Subcutaneous abdominal adipose tissue (tissue), 5 donors: ENCODE results near the gene PI4K2B.
"Not testable (repeated sequence)": the region's sequence is repeated elsewhere in the genome, so short reads cannot be mapped to it uniquely, and the experiment has no call there.

Experiments
- H3K27ac ChIP-seq: one replicate; pipeline ENCODE4 v1.7.0; 2013; ENCODE audit warnings: low read depth, mild to moderate bottlenecking, inconsistent platforms, low read length, moderate library complexity
- H3K27me3 ChIP-seq, 5 donors: one replicate each; pipeline ENCODE4 v1.7.0; 2013; ENCODE audit warnings: low read length in 5 of 5, inconsistent platforms in 1 of 5; ENCODE audit not compliant: control insufficient read depth in 5 of 5, insufficient read depth in 4 of 5
- H3K36me3 ChIP-seq, 5 donors: one replicate each; pipeline ENCODE4 v1.7.0; 2013; ENCODE audit warnings: low read length in 5 of 5; ENCODE audit not compliant: control insufficient read depth in 5 of 5, insufficient read depth in 5 of 5
- H3K4me1 ChIP-seq, 5 donors: one replicate each; pipeline ENCODE4 v1.7.0; 2013; ENCODE audit warnings: low read length in 5 of 5, mild to moderate bottlenecking in 3 of 5, moderate library complexity in 1 of 5; ENCODE audit not compliant: control insufficient read depth in 5 of 5, insufficient read depth in 5 of 5
- H3K4me3 ChIP-seq, 5 donors: one replicate each; pipeline ENCODE4 v1.7.0; 2013; ENCODE audit warnings: low read length in 5 of 5, low read depth in 1 of 5
- H3K9ac ChIP-seq, 5 donors: one replicate each; pipeline ENCODE4 v1.7.0; 2013; ENCODE audit warnings: low read length in 5 of 5, mild to moderate bottlenecking in 4 of 5, moderate library complexity in 3 of 5
- H3K9me3 ChIP-seq, 5 donors: one replicate each; pipeline ENCODE4 v1.7.0; 2013; ENCODE audit warnings: low read length in 5 of 5; ENCODE audit not compliant: control insufficient read depth in 5 of 5
- donor health status: healthy.
- donor health status: healthy.
- donor health status: healthy.
- donor health status: healthy.
- donor health status: healthy.

PI4K2B gene

DNA sequence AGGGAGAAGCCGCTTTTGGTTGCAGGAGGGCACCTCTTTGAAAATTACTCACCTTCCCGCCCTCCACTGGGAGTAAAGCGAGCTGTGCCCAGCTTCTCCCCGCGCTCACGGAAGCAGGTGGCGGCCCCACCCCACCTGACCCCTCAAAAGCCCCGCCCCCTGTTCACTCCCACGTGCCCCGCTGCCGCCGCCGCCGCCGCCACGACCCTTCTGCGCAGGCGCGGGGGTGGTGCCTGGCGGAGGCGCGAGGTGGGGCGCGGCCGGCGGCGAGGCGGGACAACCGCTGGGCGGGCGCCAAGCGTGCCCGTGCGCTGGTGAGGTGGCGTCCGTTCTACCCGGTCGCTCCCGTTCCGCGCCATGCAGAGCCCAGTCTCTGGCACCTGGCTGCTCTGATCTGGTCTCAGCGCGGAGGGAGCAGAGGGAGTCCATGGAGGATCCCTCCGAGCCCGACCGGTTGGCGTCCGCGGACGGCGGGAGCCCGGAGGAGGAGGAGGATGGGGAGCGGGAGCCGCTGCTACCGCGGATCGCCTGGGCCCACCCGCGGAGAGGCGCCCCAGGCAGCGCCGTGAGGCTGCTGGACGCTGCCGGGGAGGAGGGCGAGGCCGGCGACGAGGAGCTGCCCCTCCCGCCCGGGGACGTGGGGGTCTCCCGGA, at the start of gene PI4K2B:
PI4K2B (plus strand) TSS at position 297 of the 653 bp plus-strand sequence; CDS start at position 428, 131 bp downstream.
- Histone ChIP-seq H3K27ac (peak within 1 kb of the TSS; percentile 94), H3K27me3 (no peaks in the 10 kb centered on the region), H3K36me3 (no peaks in the 10 kb centered on the region), H3K4me3 (peak within 1 kb of the TSS; percentile 86 to 98 (median 90)), H3K4me1 (peaks cover 0 to 18% (median 8%) of the 10 kb centered on the region in 5 donors), H3K9me3 (peaks cover 4 to 25% (median 21%) of the 10 kb centered on the region in 5 donors), H3K9ac (peak within 1 kb of the TSS; percentile 89 to 93 (median 91))

DNA sequence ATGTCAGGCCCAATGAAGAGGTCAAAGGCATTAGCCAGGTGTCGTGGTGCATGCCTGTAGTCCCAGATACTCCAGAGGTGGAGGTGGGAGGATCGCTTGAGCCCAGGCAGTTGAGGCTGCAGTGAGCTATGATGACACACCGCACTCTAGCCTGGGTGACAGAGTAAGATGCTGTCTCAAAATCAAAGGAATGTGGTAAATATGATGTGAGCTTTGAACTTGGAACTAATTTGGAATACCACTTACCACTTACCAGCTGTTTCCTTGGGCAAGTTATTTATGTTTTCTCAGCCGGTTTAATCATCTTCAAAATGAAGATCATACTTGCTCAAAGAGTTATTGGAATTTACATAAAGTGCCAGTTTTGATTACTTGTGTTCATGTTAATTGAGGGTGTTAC, 49.8 kb upstream of the PI4K2B start:
- H3K27ac ChIP-seq = no peak overlapping the region
- H3K4me3 ChIP-seq = no peak overlapping the region
- no peaks in the 10 kb centered on the region for H3K36me3 ChIP-seq
- no peaks in the 10 kb centered on the region for H3K9me3 ChIP-seq
- H3K4me1 ChIP-seq = no peaks in the 10 kb centered on the region
- H3K27me3 ChIP-seq = no peaks in the 10 kb centered on the region
- no peak overlapping the region for H3K9ac ChIP-seq

DNA sequence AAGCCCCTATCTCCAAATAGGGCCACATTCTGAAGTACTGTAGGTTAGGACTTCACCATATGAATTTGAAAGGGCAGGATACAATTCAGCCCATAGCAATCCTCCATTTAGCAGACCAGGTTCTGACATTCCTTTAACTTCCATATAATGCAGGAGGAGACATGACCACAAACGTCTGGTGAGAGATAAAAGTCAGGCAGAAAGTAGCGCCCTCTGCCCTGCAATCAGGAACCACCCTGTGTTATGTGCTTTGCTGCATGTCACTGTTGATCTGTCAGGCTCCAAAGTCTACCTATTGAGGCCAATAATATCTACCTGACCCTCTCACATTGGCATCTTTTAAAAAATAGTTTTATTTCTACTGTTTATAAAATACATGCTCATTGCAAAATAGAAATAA, 43.4 kb upstream of the PI4K2B start:
- Histone ChIP-seq H3K27ac (no peak overlapping the region), H3K27me3 (no peaks in the 10 kb centered on the region), H3K4me3 (no peak overlapping the region), H3K9me3 (no peaks in the 10 kb centered on the region), H3K4me1 (no peaks in the 10 kb centered on the region), H3K36me3 (no peaks in the 10 kb centered on the region), H3K9ac (no peak overlapping the region)

DNA sequence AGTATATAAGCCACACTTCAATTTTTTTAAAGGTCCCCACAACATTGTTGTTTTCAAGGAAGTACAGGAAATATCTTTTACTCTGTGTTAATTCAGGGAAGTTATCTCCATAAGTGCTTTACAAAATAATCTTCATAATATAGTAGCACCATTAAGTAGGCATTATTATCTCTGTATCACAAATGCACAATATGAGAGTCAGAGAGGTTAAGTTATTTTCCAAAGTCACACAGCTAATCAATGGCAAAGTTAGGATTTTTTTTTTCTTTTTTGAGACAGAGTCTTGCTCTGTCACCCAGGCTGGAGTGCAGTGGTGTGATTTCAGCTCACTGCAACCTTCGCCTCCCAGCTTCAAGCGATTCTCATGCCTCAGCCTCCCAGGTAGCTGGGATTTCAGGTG, 35.1 kb upstream of the PI4K2B start:
- peaks cover 0 to 8% (median 0%) of the 10 kb centered on the region in 5 donors for H3K36me3 ChIP-seq
- no peaks in the 10 kb centered on the region for H3K4me1 ChIP-seq
- no peaks in the 10 kb centered on the region for H3K9me3 ChIP-seq
- no peak overlapping the region for H3K9ac ChIP-seq
- H3K27ac ChIP-seq = no peak overlapping the region
- no peak overlapping the region for H3K4me3 ChIP-seq
- no peaks in the 10 kb centered on the region for H3K27me3 ChIP-seq

DNA sequence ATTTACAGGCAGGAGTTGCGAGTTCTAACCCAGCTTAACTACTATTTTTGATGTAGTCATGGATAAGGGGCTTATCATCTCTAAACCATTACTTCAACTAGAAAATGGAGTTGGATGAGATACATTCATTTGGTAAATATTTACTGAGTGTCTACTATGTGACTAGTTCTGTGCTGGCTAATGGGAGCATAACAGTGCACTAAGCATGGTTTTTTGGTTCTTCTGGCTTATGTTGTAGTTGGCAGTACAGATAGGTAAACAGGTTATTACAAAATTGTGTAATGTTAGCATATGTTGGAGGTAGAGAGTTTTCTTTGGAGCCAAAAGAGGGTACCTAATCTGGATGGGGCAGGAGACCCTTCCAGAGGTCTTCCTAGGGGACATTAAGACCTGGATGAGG, 25.8 kb upstream of the PI4K2B start:
- H3K4me1 ChIP-seq = no peaks in the 10 kb centered on the region
- H3K9me3 ChIP-seq = peaks cover 0 to 13% (median 9%) of the 10 kb centered on the region in 5 donors
- no peak overlapping the region for H3K27ac ChIP-seq
- H3K36me3 ChIP-seq = no peaks in the 10 kb centered on the region
- H3K4me3 ChIP-seq = no peak overlapping the region
- no peaks in the 10 kb centered on the region for H3K27me3 ChIP-seq
- H3K9ac ChIP-seq = no peak overlapping the region

DNA sequence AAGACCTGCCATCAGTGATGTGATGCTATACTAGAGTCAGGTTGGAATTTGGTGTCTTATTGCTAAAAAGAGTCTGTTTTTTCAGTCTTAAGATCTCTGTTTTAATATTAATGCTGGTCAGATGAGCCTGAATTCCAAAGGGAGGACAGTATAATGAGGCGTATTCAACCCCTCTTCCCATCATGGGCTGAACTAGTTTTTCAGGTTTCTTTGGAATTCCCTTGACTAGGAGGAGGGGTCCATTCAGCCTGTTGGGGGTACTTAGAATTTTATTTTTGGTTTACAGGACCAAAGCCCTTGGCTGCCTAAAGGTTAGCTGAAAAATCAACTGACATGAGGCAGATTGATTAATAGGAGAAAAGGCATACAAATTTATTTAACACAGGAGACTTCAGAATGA, 24.1 kb upstream of the PI4K2B start:
- H3K4me3 ChIP-seq = no peak overlapping the region
- no peaks in the 10 kb centered on the region for H3K27me3 ChIP-seq
- no peaks in the 10 kb centered on the region for H3K4me1 ChIP-seq

DNA sequence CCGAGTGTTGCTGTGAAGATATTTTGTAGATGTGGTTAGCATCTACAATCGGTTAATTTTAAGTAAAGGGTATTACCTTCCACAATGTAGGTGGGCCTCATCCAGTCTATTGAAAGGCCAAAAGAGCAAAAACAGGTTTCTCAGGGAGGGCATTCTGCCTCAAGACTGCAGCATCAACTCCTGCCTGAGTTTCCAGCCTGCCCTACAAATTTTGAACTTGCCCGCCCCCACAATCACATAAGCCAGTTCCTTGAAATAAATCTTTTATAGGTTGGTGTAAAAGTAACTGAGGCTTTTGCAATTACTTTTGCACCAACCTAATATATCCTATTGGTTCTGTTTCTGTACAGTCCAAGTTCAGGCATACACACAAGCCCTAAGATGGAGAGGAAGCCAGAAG, 22.1 kb upstream of the PI4K2B start:
- no peak overlapping the region for H3K9ac ChIP-seq
- H3K9me3 ChIP-seq = peaks cover 3 to 15% (median 13%) of the 10 kb centered on the region in 5 donors
- H3K27me3 ChIP-seq = no peaks in the 10 kb centered on the region
- H3K4me3 ChIP-seq = no peak overlapping the region
- no peak overlapping the region for H3K27ac ChIP-seq
- H3K4me1 ChIP-seq = no peaks in the 10 kb centered on the region
- no peaks in the 10 kb centered on the region for H3K36me3 ChIP-seq

More for the DNA sequence above, 24.1 kb upstream of the PI4K2B start:
- Histone ChIP-seq H3K27ac (no peak overlapping the region), H3K9me3 (peaks cover 3 to 17% (median 13%) of the 10 kb centered on the region in 5 donors), H3K36me3 (no peaks in the 10 kb centered on the region), H3K9ac (no peak overlapping the region)

DNA sequence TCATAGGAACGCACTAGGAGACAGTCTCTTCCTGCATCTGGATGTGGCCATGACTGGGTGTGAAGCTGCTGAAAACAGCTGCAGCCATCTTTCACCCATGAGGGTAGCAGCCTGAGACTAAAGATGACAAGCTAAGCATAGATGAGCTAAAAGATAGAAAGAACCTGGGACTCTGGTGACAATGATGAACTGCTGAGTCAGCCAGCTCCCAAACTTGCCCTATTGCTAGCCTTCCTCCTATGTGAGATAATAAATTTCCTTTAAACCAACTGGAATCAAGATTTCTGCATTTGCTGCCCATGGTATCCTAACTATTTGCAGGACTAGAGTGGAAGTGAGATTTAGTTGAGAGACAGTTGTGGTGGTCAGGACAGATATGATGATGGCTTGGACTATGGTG, 21.0 kb upstream of the PI4K2B start:
- Histone ChIP-seq H3K27me3 (no peaks in the 10 kb centered on the region), H3K27ac (no peak overlapping the region), H3K9ac (no peak overlapping the region)

DNA sequence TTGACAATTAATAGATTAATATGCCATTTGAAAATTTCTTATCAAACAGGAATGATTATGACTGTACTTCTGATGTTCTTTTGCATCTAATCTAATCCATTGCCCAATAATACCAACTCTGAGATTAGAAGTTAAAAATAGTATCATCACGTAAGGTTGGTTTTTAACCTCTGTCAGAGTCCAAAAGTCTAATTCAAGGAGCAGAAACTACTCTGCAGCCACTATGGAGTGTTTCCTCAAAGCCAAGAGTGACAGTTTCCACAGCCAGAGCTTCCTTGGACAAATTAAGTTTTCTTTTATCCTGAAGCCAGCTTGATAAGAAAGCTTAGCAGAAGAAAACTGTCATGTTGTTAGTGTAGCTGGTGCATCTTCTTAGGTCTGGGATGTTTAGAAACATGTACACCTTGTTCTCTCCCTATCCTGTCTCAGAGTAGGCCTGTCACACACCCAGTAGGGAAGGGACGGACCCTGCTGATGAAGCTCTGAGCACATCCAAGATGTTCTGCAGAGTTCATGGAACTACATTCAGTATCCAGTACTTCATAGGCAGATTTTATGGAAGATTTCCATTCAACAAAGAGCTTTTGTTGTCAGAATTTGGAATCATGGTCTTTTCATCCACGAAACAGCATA, 20.4 kb upstream of the PI4K2B start:
- Histone ChIP-seq H3K9ac (no peak overlapping the region), H3K36me3 (no peaks in the 10 kb centered on the region), H3K4me3 (no peak overlapping the region), H3K27ac (no peak overlapping the region), H3K27me3 (no peaks in the 10 kb centered on the region), H3K4me1 (no peaks in the 10 kb centered on the region), H3K9me3 (peaks cover 3 to 15% (median 13%) of the 10 kb centered on the region in 5 donors)

More for the DNA sequence above, 21.0 kb upstream of the PI4K2B start:
- Histone ChIP-seq H3K36me3 (no peaks in the 10 kb centered on the region), H3K4me1 (no peaks in the 10 kb centered on the region), H3K4me3 (peak overlapping the region in 1 of 5 donors; percentile 33), H3K9me3 (peaks cover 3 to 15% (median 13%) of the 10 kb centered on the region in 5 donors)

DNA sequence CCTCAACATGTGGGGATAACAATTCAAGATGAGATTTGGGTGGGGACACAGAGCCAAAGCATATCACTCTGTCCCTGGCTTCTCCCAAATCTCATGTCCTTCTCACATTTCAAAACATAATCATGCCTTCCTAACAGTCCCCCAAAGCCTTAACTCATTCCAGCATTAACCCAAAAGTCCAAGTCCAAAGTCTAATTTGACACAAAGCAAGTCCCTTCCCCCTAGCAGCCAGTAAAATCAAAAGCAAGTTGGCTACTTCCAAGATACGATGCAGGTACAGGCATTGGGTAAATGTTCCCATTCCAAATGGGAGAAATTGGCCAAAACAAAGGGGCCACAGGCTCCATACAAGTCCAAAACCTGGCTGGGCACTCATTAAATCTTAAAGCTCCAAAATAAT, 19.1 kb upstream of the PI4K2B start:
- not testable (repeated sequence) for H3K4me3 ChIP-seq, H3K4me1 ChIP-seq, H3K36me3 ChIP-seq, H3K27me3 ChIP-seq, H3K27ac ChIP-seq, H3K9ac ChIP-seq
- peaks cover 3 to 15% (median 13%) of the 10 kb centered on the region in 5 donors for H3K9me3 ChIP-seq
